Activated B cell treated with CpG ODN at 0.5 μM for 24 hours (primary cell): Measurements from ENCODE around the gene METTL16. TPM values are rescaled to one million over a fixed set of nuclear protein-coding genes. Genes with fewer than 3 reads are reported as not detected.

Source experiments
- ATAC-seq: fragments of 200-7000 bp; cut with Tn5 transposase; one replicate; pipeline ENCODE4 v1.10.0; 2021; ENCODE audit warnings: low read depth, mild to moderate bottlenecking, moderate library complexity
- CTCF ChIA-PET: fragments of 350-600 bp; sonication (Branson Sonifier 250); formaldehyde crosslinking; loops from one replicate; lab custom pipeline; 2021; ENCODE audit warnings: antibody characterized with exemption; lab: Charles Lee
- POLR2A ChIA-PET: fragments of 350-600 bp; sonication (Branson Sonifier 250); formaldehyde crosslinking; loops from one replicate; lab custom pipeline; 2021; ENCODE audit warnings: antibody characterized with exemption; lab: Charles Lee
- DNase-seq: peaks from one replicate; pipeline ENCODE4 v3.0.0; 2022
- H3K27ac Mint-ChIP-seq: one replicate; pipeline ENCODE4 v1.8.0; 2020; ENCODE audit warnings: mixed read lengths
- H3K27me3 Mint-ChIP-seq: one replicate; pipeline ENCODE4 v1.8.0; 2021; ENCODE audit warnings: mixed read lengths
- H3K36me3 Mint-ChIP-seq: one replicate; pipeline ENCODE4 v1.8.0; 2021; ENCODE audit warnings: low read depth, mixed read lengths
- H3K4me1 Mint-ChIP-seq: one replicate; pipeline ENCODE4 v1.8.0; 2021; ENCODE audit warnings: mixed read lengths
- H3K4me3 Mint-ChIP-seq: one replicate; pipeline ENCODE4 v1.8.0; 2020; ENCODE audit warnings: mild to moderate bottlenecking, mixed read lengths
- H3K9me3 Mint-ChIP-seq: one replicate; pipeline ENCODE4 v1.8.0; 2020; ENCODE audit warnings: mixed read lengths
- intact Hi-C: fragments of 100-400 bp; cut with micrococcal nuclease; formaldehyde crosslinking; loops from one replicate; pipeline ENCODE4 v1.15.1; 2024
- total RNA-seq: library from RNA; stranded (reverse); gene quantifications from 2 replicates; pipeline ENCODE4 v1.2.3, GENCODE V29; 2022
- TF ChIP-seq, protein P1 (sequence below): fragments of 200-600 bp; IDR thresholded peaks from one replicate; pipeline ENCODE4 v1.8.0; 2022; ENCODE audit warnings: antibody characterized with exemption, mild to moderate bottlenecking

METTL16 gene
- total RNA-seq, 1 donor from 2014 or later, result 57.2 TPM

DNA sequence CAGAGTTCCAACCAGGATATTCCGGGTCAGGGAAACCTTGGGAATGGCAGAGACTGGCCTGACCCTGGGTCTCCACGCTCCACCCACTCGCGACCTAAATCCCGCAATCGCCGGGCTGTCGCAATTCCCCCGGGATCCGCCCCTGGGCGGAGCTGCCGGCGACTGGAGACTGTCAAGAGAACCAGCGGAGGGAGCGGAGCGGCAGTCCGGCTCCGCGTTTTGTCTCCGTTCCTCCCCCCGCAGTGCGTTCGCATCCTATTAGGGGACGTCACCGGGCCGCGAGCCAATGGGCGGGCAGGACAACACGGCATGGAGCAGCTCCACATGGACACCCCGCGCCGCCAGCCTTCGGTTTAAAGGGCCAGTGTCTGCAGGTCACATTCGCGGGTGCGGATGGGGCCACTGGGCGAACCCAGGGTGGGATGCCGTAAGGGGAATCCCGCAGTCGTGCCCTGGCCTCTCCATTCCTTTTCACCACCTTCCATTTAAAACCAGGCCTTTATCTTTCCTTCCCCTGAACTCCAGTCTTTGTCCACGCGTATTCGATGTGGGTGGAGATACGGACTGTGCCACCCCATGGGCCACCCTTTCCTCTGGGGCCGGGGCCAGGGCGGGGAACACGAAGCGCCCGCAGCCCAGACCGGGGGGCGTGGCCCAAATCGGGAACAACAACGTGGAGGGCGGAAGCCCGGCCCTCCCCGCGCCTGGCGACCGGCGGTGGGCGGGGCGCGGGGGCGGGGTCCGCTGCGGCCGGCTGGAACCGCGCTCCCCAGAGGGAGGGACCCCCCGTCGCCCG, 110.1 kb downstream of the METTL16 start:
- Mint-ChIP-seq H3K27me3 (no peaks in the 10 kb centered on the region), H3K27ac (peak overlapping the region; percentile 99), H3K9me3 (no peaks in the 10 kb centered on the region), H3K4me3 (peak overlapping the region; percentile 94), H3K36me3 (peaks cover 14% of the 10 kb centered on the region), H3K4me1 (peaks cover 39% of the 10 kb centered on the region)
- CTCF ChIA-PET, result interaction anchor here (1.0 to 6.7 kb wide), 3 partner anchors 9 to 19 kb away, joined by 6 to 45 read pairs (median 9); no protein-coding TSS in a partner anchor
- TF ChIP-seq, protein P1, sequence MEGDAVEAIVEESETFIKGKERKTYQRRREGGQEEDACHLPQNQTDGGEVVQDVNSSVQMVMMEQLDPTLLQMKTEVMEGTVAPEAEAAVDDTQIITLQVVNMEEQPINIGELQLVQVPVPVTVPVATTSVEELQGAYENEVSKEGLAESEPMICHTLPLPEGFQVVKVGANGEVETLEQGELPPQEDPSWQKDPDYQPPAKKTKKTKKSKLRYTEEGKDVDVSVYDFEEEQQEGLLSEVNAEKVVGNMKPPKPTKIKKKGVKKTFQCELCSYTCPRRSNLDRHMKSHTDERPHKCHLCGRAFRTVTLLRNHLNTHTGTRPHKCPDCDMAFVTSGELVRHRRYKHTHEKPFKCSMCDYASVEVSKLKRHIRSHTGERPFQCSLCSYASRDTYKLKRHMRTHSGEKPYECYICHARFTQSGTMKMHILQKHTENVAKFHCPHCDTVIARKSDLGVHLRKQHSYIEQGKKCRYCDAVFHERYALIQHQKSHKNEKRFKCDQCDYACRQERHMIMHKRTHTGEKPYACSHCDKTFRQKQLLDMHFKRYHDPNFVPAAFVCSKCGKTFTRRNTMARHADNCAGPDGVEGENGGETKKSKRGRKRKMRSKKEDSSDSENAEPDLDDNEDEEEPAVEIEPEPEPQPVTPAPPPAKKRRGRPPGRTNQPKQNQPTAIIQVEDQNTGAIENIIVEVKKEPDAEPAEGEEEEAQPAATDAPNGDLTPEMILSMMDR, result no peak
- peak; percentile 99 for DNase-seq
- POLR2A ChIA-PET, result interaction anchor here (0.6 to 4.0 kb wide), 7 partner anchors 9 to 309 kb away, joined by 3 to 103 read pairs (median 14); partner anchors contain the start of genes SGSM2, SMG6, SRR and TSR1
- intact Hi-C loops, result loop anchor here (1.0 to 5.0 kb wide), 13 partner anchors 9 to 1566 kb away; partner anchors contain the start of genes DPH1, PAFAH1B1, SLC43A2 and SMG6
- peak; percentile 58 for ATAC-seq

DNA sequence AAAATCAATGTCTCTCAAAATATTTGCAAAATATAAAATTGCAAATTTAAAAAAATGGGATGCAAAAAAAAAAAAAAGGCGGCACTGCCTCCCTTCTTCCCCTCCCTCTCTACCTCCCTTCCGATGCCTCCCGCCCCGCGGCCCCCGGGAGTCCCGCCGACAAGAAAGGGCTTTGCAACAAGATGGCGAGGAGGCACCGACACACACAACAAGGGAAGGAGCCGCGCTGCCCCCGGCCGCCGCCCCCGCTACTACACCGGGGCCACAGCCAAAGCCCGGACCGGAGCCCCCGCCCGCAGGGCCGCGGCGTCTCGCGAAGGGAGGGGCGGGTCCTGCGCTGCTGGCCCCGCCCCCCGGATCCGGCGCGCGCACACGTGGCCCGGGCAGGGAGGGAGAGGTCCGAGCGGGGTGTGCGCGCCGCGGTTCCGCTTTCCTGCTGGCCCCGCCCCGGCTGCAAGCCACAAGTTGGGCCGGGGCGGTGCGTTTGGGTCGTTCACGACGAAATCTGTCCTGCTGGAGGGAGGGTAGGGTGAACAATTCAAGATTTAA, 110.7 kb downstream of the METTL16 start, which contains the start of gene MNT:
TSS of gene MNT (minus strand) at position 184 of the 549 bp plus-strand sequence. CDS start 348 bp downstream, outside the sequence.
- ATAC-seq (peak; percentile 51), DNase-seq (peak; percentile 95)
- Mint-ChIP-seq H3K4me1 (peaks cover 46% of the 10 kb centered on the region), H3K27me3 (no peaks in the 10 kb centered on the region), H3K9me3 (no peaks in the 10 kb centered on the region), H3K4me3 (peak within 1 kb of the TSS; percentile 94), H3K36me3 (peaks cover 14% of the 10 kb centered on the region), H3K27ac (peak within 1 kb of the TSS; percentile 99)
- intact Hi-C loops, result loop anchor here (1.0 to 5.0 kb wide), 13 partner anchors 9 to 1566 kb away; partner anchors contain the start of genes DPH1, PAFAH1B1, SLC43A2 and SMG6
- ChIA-PET CTCF (interaction anchor here (1.0 to 6.7 kb wide), 3 partner anchors 9 to 18 kb away, joined by 6 to 45 read pairs (median 9); no protein-coding TSS in a partner anchor), POLR2A (interaction anchor here (0.8 to 4.0 kb wide), 8 partner anchors 9 to 684 kb away, joined by 3 to 103 read pairs (median 10); partner anchors contain the start of genes SGSM2, SMG6, SRR and TSR1)
- TF ChIP-seq, protein P1, result no peak

DNA sequence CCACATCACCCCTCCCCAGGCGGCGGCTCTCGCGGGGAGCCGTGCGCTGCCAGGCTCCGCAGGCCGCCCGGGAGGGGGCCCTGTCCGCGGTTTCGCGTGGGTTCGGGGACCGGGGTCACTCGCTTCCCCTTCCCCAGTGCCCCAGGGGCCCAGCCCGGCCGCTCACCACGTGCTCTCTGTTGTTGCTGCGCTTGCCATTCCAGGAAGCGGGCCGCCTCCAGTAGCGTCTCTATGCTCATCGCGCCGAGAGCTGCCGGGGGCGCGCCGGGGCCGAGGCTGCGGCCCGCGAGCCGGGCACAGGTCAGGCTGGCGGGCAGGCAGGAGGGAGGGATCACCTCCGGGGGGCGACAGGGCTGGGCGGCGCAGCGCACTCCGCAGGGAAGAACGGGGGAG, 111.2 kb downstream of the METTL16 start:
- intact Hi-C loops, result loop anchor here (2.0 to 5.0 kb wide), 5 partner anchors 312 to 1567 kb away; partner anchors contain the start of gene SLC43A2
- H3K4me1 Mint-ChIP-seq, result peaks cover 51% of the 10 kb centered on the region
- CTCF ChIA-PET, result interaction anchor here (6.7 kb wide), 1 partner anchor 18 kb away, joined by 45 read pairs; no protein-coding TSS in a partner anchor
- no peaks in the 10 kb centered on the region for H3K27me3 Mint-ChIP-seq
- peak; percentile 59 for DNase-seq
- POLR2A ChIA-PET, result interaction anchor here (0.5 to 4.0 kb wide), 9 partner anchors 8 to 751 kb away, joined by 3 to 103 read pairs (median 5); partner anchors contain the start of genes RILP, SGSM2, SMG6 and SRR
- H3K9me3 Mint-ChIP-seq, result no peaks in the 10 kb centered on the region
- peak overlapping the region; percentile 94 for H3K4me3 Mint-ChIP-seq
- H3K36me3 Mint-ChIP-seq, result peaks cover 12% of the 10 kb centered on the region
- TF ChIP-seq, protein P1, result no peak
- H3K27ac Mint-ChIP-seq, result peak overlapping the region; percentile 95
- peak; percentile 1 for ATAC-seq

DNA sequence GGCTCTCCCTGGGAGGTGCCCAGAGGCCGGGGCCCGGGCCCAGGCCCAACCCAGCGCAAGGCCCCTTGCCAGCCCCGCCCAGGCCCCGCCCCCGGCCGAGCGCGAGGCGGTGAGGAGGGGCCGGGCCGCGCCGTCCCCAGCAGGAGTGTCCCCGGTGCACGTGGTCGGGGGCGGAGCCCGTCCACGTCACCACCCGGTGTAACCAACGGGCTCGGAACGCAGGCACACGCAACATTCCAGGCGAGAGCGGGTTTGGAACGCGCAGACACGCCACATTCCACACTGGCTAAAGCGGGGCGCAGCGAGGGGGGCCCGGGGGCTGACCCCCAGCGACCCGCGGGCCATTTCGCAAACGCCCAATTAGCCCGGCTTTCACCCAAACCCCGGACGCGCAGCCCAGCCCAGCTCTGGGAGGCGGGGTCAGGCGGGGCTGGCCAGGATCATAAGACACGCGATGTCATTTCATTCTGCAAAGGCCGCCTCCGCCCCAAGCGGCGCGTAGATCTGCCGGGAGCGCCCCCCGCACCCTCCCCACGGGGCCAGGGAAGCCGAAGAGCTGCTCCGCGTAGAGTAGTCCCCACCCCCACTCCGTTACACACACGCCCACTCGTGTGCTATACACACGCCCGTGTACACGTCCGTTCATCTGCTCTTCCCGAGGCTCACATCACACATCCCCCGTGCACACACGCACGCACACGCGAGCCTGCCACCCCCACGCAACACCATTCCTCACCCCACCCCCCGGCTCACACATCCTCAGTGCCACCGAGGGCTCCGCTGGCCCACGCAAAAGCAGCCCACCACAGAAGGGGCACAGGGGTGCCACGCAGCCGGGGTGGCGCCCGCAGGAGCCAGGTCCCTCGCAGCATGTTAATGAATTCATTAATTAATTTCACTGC, 111.9 kb downstream of the METTL16 start:
- no peaks in the 10 kb centered on the region for H3K27me3 Mint-ChIP-seq
- DNase-seq, result peak; percentile 96
- H3K4me1 Mint-ChIP-seq, result peaks cover 53% of the 10 kb centered on the region
- ATAC-seq, result peak; percentile 49
- H3K36me3 Mint-ChIP-seq, result peaks cover 10% of the 10 kb centered on the region
- ChIA-PET CTCF (interaction anchor here (6.7 kb wide), 1 partner anchor 17 kb away, joined by 45 read pairs; no protein-coding TSS in a partner anchor), POLR2A (interaction anchor here (0.5 to 4.0 kb wide), 11 partner anchors 7 to 750 kb away, joined by 3 to 103 read pairs (median 4); partner anchors contain the start of genes RILP, SGSM2, SMG6 and SRR)
- peak overlapping the region; percentile 95 for H3K27ac Mint-ChIP-seq
- H3K9me3 Mint-ChIP-seq, result no peaks in the 10 kb centered on the region
- intact Hi-C loops, result loop anchor here (2.0 to 5.0 kb wide), 5 partner anchors 311 to 1567 kb away; partner anchors contain the start of gene SLC43A2
- TF ChIP-seq, protein P1, result no peak
- H3K4me3 Mint-ChIP-seq, result peak overlapping the region; percentile 94
